Measurements from ENCODE around the gene WNT11.

The WNT11 gene

GRCh38 chr11:76186776-76187279, 19.5 kb downstream of the WNT11 start:
- TF ChIP-seq JUND (IDR thresholded peaks at IDR 0.05; ENCODE audit: low read depth), result no peak
- in situ Hi-C loops (cut with HindIII; ENCODE audit: low pct_unique_long_range_greater_than_20kb, low sequenced_read_pairs), result no loop called here
- DNase-seq (ENCODE audit: low read depth in 1 of 2, low spot score in 1 of 2), result no peak

- TF ChIP-seq JUND (IDR thresholded peaks at IDR 0.05; ENCODE audit: low read depth), result no peak
- in situ Hi-C loops (cut with HindIII; ENCODE audit: low pct_unique_long_range_greater_than_20kb, low sequenced_read_pairs), result no loop called here
- no peak for DNase-seq (ENCODE audit: low read depth in 1 of 2, low spot score in 1 of 2)
These were observed 20.3 kb downstream of the WNT11 start for GRCh38 chr11:76185931-76186401.

- in situ Hi-C loops (cut with HindIII; ENCODE audit: low pct_unique_long_range_greater_than_20kb, low sequenced_read_pairs), result no loop called here
- no peak for DNase-seq (ENCODE audit: low read depth in 1 of 2, low spot score in 1 of 2)
These were observed 20.8 kb downstream of the WNT11 start for GRCh38 chr11:76185511-76185910.

GRCh38 chr11:76184551-76184993, 21.7 kb downstream of the WNT11 start:
- DNase-seq (ENCODE audit: low read depth in 1 of 2, low spot score in 1 of 2), result no peak
- in situ Hi-C loops (cut with HindIII; ENCODE audit: low pct_unique_long_range_greater_than_20kb, low sequenced_read_pairs), result no loop called here
- TF ChIP-seq JUND (IDR thresholded peaks at IDR 0.05; ENCODE audit: low read depth), result no peak

More at GRCh38 chr11:76185511-76185910, 20.8 kb downstream of the WNT11 start:
- no peak for TF ChIP-seq JUND (IDR thresholded peaks at IDR 0.05; ENCODE audit: low read depth)

GRCh38 chr11:76181371-76181770, 24.9 kb downstream of the WNT11 start:
- TF ChIP-seq JUND (IDR thresholded peaks at IDR 0.05; ENCODE audit: low read depth), result no peak
- DNase-seq (ENCODE audit: low read depth in 1 of 2, low spot score in 1 of 2), result no peak
- in situ Hi-C loops (cut with HindIII; ENCODE audit: low pct_unique_long_range_greater_than_20kb, low sequenced_read_pairs), result no loop called here

GRCh38 chr11:76179147-76179546, 27.2 kb downstream of the WNT11 start:
- TF ChIP-seq JUND (IDR thresholded peaks at IDR 0.05; ENCODE audit: low read depth), result no peak
- no peak for DNase-seq (ENCODE audit: low read depth in 1 of 2, low spot score in 1 of 2)
- in situ Hi-C loops (cut with HindIII; ENCODE audit: low pct_unique_long_range_greater_than_20kb, low sequenced_read_pairs), result no loop called here

- TF ChIP-seq JUND (IDR thresholded peaks at IDR 0.05; ENCODE audit: low read depth), result no peak
- no peak for DNase-seq (ENCODE audit: low read depth in 1 of 2, low spot score in 1 of 2)
- in situ Hi-C loops (cut with HindIII; ENCODE audit: low pct_unique_long_range_greater_than_20kb, low sequenced_read_pairs), result no loop called here
These were observed 29.0 kb downstream of the WNT11 start for GRCh38 chr11:76177250-76177686.

- TF ChIP-seq JUND (IDR thresholded peaks at IDR 0.05; ENCODE audit: low read depth), result no peak
- DNase-seq (ENCODE audit: low read depth in 1 of 2, low spot score in 1 of 2), result no peak
- in situ Hi-C loops (cut with HindIII; ENCODE audit: low pct_unique_long_range_greater_than_20kb, low sequenced_read_pairs), result no loop called here
These were observed 29.8 kb downstream of the WNT11 start for GRCh38 chr11:76176463-76176862.

- no peak for TF ChIP-seq JUND (IDR thresholded peaks at IDR 0.05; ENCODE audit: low read depth)
- in situ Hi-C loops (cut with HindIII; ENCODE audit: low pct_unique_long_range_greater_than_20kb, low sequenced_read_pairs), result no loop called here
- DNase-seq (ENCODE audit: low read depth in 1 of 2, low spot score in 1 of 2), result no peak
These were observed 30.5 kb downstream of the WNT11 start for GRCh38 chr11:76175783-76176182.

GRCh38 chr11:76174330-76174729, 32.0 kb downstream of the WNT11 start:
- no peak for DNase-seq (ENCODE audit: low read depth in 1 of 2, low spot score in 1 of 2)
- in situ Hi-C loops (cut with HindIII; ENCODE audit: low pct_unique_long_range_greater_than_20kb, low sequenced_read_pairs), result no loop called here
- no peak for TF ChIP-seq JUND (IDR thresholded peaks at IDR 0.05; ENCODE audit: low read depth)

- DNase-seq (ENCODE audit: low read depth in 1 of 2, low spot score in 1 of 2), result no peak
- in situ Hi-C loops (cut with HindIII; ENCODE audit: low pct_unique_long_range_greater_than_20kb, low sequenced_read_pairs), result no loop called here
- no peak for TF ChIP-seq JUND (IDR thresholded peaks at IDR 0.05; ENCODE audit: low read depth)
These were observed 32.6 kb downstream of the WNT11 start for GRCh38 chr11:76173663-76174062.

- no peak for TF ChIP-seq JUND (IDR thresholded peaks at IDR 0.05; ENCODE audit: low read depth)
- in situ Hi-C loops (cut with HindIII; ENCODE audit: low pct_unique_long_range_greater_than_20kb, low sequenced_read_pairs), result no loop called here
- no peak for DNase-seq (ENCODE audit: low read depth in 1 of 2, low spot score in 1 of 2)
These were observed 33.7 kb downstream of the WNT11 start for GRCh38 chr11:76172583-76172982.

- in situ Hi-C loops (cut with HindIII; ENCODE audit: low pct_unique_long_range_greater_than_20kb, low sequenced_read_pairs), result no loop called here
- TF ChIP-seq JUND (IDR thresholded peaks at IDR 0.05; ENCODE audit: low read depth), result no peak
These were observed 35.8 kb downstream of the WNT11 start for GRCh38 chr11:76170468-76170867.

GRCh38 chr11:76169473-76169896, 36.8 kb downstream of the WNT11 start:
- DNase-seq (ENCODE audit: low read depth in 1 of 2, low spot score in 1 of 2), result no peak
- in situ Hi-C loops (cut with HindIII; ENCODE audit: low pct_unique_long_range_greater_than_20kb, low sequenced_read_pairs), result no loop called here
- TF ChIP-seq JUND (IDR thresholded peaks at IDR 0.05; ENCODE audit: low read depth), result no peak

More at GRCh38 chr11:76170468-76170867, 35.8 kb downstream of the WNT11 start:
- DNase-seq (ENCODE audit: low read depth in 1 of 2, low spot score in 1 of 2), result no peak
